Erythroblast (primary cell): Measurements from ENCODE around the gene PPM1E.

Source experiments
- GATA1 ChIP-seq: IDR thresholded peaks from 2 replicates; pipeline ENCODE4 v1.6.1; 2011; ENCODE audit warnings: low read depth, mild to moderate bottlenecking, control low read depth, low read length, moderate library complexity
- POLR2A ChIP-seq: IDR thresholded peaks from 2 replicates; pipeline ENCODE4 v1.6.1; 2011; ENCODE audit warnings: mild to moderate bottlenecking, low read length

- TF ChIP-seq POLR2A (no peak), GATA1 (no peak)
These were observed 237.7 kb downstream of the PPM1E start for GRCh38 chr17:58993311-58993710.
